Peyer's patch (tissue), 4 donors: ENCODE results near the gene KPNA5. TPM values are rescaled to one million over a fixed set of nuclear protein-coding genes. Genes with fewer than 3 reads are reported as not detected.

Experiments
- DNase-seq, 3 donors: peaks; one replicate each; pipeline ENCODE4 v3.0.0-alpha.2; 2017 to 2019
- H3K27ac ChIP-seq, 4 donors: fragments of 200-600 bp; sonication (generic); one replicate each; pipeline ENCODE4 v1.5.1; 2016 to 2019
- H3K27me3 ChIP-seq, 2 donors: fragments of 200-600 bp; sonication (generic); one replicate each; pipeline ENCODE4 v1.5.1; 2019
- H3K36me3 ChIP-seq, 3 donors: fragments of 200-600 bp; sonication (generic); one replicate each; pipeline ENCODE4 v1.5.1; 2016 to 2019
- H3K4me1 ChIP-seq, 4 donors: fragments of 200-600 bp; sonication (generic); one replicate each; pipeline ENCODE4 v1.5.1; 2016 to 2019
- H3K4me3 ChIP-seq, 4 donors: fragments of 200-600 bp; sonication (generic); 1 replicate in 3 of 4; 2 replicates in 1 of 4; pipeline ENCODE4 v1.5.1; 2016 to 2019; ENCODE audit warnings: mild to moderate bottlenecking in 1 of 4
- H3K9me3 ChIP-seq, 4 donors: fragments of 200-600 bp; sonication (generic); one replicate each; pipeline ENCODE4 v1.5.1; 2016 to 2019; ENCODE audit warnings: mild to moderate bottlenecking in 1 of 4
- POLR2A ChIP-seq, 2 donors: fragments of 450-650 bp; IDR thresholded peaks; one replicate each; pipeline ENCODE4 v1.5.1; 2017; ENCODE audit warnings: antibody characterized with exemption in 2 of 2, mild to moderate bottlenecking in 2 of 2, moderate library complexity in 2 of 2
- total RNA-seq, 4 donors: library from RNA; depleted of rRNA; stranded (reverse); fragments of >200 nt; gene quantifications; one replicate each; pipeline ENCODE4 v1.1.0, GENCODE V29; 2016
- TF ChIP-seq, protein P1 (sequence below), 6 experiments: fragments of 450-650 bp in 4 of 6; fragments of 200-600 bp in 2 of 6; sonication (generic) in 1 of 6; IDR thresholded peaks; one replicate each; pipeline ENCODE4 v1.5.1; 2017 to 2019; ENCODE audit warnings: antibody characterized with exemption in 6 of 6, mild to moderate bottlenecking in 3 of 6, moderate library complexity in 1 of 6

The KPNA5 gene
- total RNA-seq, 4 donors from 2014 or later, result 2.8 to 15.7 (median 3.2) TPM

DNA sequence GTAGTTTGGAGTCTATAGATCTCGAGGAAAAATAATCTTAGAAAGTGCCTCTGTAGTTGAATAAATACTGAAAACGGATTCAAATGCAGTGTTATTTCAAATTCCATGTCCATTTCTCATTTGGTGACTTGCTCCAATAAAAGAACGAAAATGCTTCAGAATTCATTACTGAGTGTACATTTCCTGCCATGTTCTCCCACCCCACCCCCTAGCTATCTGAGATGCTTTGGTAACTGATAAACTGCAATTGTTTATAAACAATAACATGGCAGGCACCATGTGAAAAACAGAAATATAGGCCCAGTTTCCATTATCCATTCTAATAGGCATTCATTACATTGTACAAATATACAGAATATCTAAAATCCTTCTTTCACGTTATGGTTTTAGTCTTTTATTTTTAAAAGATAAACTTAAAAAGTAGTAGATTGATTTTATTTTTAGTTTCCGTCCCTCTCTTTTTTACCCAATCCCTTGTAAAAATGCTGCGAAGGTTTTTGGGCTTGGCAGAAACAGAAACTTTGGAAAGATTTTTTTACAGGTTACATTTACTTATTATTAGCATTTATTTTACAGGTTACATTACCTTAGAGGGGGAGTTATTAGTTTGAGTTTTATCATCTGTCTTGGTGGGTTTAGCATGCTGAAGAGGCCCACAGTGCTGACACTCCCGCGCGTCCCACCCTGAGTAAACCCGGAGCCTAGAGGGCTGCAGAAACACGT, 83.1 kb downstream of the KPNA5 start:
- Histone ChIP-seq H3K27me3 (peaks cover 0 to 8% of the 10 kb centered on the region in 2 donors), H3K4me1 (peaks cover 0 to 9% (median 3%) of the 10 kb centered on the region in 4 donors), H3K36me3 (no peaks in the 10 kb centered on the region), H3K27ac (no peak overlapping the region), H3K4me3 (peak overlapping the region in 1 of 4 donors; percentile 48), H3K9me3 (no peaks in the 10 kb centered on the region)
- no peak for DNase-seq
- no peak for TF ChIP-seq POLR2A (IDR thresholded peaks at IDR 0.05)
- TF ChIP-seq, protein P1, sequence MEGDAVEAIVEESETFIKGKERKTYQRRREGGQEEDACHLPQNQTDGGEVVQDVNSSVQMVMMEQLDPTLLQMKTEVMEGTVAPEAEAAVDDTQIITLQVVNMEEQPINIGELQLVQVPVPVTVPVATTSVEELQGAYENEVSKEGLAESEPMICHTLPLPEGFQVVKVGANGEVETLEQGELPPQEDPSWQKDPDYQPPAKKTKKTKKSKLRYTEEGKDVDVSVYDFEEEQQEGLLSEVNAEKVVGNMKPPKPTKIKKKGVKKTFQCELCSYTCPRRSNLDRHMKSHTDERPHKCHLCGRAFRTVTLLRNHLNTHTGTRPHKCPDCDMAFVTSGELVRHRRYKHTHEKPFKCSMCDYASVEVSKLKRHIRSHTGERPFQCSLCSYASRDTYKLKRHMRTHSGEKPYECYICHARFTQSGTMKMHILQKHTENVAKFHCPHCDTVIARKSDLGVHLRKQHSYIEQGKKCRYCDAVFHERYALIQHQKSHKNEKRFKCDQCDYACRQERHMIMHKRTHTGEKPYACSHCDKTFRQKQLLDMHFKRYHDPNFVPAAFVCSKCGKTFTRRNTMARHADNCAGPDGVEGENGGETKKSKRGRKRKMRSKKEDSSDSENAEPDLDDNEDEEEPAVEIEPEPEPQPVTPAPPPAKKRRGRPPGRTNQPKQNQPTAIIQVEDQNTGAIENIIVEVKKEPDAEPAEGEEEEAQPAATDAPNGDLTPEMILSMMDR (IDR thresholded peaks at IDR 0.05), result no peak

DNA sequence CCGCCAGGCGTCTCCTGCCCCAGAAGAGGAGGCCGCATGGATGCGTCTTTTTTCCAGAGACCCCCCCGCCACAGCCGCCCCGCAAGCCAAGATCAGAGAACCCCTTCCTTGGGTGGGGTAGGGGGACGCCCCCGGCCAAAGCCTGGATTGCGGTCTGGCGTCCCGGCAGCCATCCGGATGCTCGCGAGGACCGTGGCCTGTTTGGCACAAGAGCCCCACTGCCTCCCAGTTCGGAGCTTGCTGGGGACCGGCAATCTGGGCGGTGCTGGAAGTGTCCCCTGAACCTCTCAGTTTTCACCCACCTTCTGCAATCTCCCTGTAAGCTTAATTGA, 83.6 kb downstream of the KPNA5 start:
- H3K36me3 ChIP-seq, result no peaks in the 10 kb centered on the region
- no peak overlapping the region for H3K27ac ChIP-seq
- TF ChIP-seq, protein P1 (IDR thresholded peaks at IDR 0.05), result no peak
- TF ChIP-seq POLR2A (IDR thresholded peaks at IDR 0.05), result no peak
- peaks cover 0 to 9% (median 3%) of the 10 kb centered on the region in 4 donors for H3K4me1 ChIP-seq
- H3K27me3 ChIP-seq, result peaks cover 0 to 8% of the 10 kb centered on the region in 2 donors
- H3K9me3 ChIP-seq, result no peaks in the 10 kb centered on the region
- DNase-seq, result no peak
- H3K4me3 ChIP-seq, result peak overlapping the region in 2 of 4 donors; percentile 48 to 51

DNA sequence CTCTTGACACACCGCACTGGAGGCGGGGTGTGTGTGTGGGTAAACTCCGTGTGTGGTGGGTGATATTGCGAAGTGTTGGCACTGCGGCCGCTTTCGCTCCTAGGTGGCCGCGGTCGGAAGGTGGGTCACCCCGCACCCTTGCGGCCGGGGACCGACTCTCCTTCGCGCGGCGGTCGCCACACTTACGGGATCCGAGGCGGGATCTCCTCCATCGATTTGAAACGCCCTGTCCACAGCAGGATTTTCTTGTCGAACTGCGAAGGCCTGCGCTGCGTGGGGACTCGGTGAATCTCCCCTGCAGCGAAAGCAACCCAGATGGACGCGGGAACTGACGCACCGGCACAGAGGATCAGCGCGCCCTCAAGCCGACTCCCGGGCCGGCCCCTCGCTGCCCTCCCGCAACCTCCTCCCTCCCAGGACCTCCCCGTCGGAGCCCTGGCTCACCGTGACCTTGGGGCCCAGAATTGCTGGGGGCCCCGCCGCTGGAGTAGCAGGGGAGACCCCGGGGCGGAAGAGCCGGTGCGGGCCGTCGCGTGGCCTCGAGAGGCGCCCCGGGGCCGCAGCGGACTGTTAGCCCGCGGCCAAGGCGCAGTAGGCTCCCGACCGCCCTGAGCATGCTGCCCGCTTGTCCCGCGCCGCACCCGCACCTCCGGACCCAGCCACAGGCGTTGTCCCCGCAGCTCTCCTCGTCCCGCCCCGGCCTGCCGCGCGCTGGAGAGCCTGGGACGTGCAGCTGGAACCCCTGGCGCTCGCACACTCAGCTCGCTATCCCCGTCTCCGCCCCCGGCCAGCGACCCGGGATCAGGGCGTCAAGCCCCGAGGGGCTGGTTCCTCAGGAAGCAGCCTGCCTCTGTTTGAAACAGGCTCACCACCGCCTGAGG, 84.2 kb downstream of the KPNA5 start, which contains the start of gene FAM162B:
Gene FAM162B, minus strand, starts transcription at position 759 of the 881 bp plus-strand sequence. Its CDS starts 143 bp downstream, at position 616.
- Histone ChIP-seq H3K4me1 (peaks cover 0 to 9% (median 3%) of the 10 kb centered on the region in 4 donors), H3K27ac (no peak within 1 kb of the TSS), H3K36me3 (no peaks in the 10 kb centered on the region), H3K27me3 (peaks cover 0 to 8% of the 10 kb centered on the region in 2 donors), H3K4me3 (peak within 1 kb of the TSS; percentile 24 to 51 (median 38)), H3K9me3 (no peaks in the 10 kb centered on the region)
- TF ChIP-seq, protein P1 (IDR thresholded peaks at IDR 0.05), result no peak
- DNase-seq, result no peak

DNA sequence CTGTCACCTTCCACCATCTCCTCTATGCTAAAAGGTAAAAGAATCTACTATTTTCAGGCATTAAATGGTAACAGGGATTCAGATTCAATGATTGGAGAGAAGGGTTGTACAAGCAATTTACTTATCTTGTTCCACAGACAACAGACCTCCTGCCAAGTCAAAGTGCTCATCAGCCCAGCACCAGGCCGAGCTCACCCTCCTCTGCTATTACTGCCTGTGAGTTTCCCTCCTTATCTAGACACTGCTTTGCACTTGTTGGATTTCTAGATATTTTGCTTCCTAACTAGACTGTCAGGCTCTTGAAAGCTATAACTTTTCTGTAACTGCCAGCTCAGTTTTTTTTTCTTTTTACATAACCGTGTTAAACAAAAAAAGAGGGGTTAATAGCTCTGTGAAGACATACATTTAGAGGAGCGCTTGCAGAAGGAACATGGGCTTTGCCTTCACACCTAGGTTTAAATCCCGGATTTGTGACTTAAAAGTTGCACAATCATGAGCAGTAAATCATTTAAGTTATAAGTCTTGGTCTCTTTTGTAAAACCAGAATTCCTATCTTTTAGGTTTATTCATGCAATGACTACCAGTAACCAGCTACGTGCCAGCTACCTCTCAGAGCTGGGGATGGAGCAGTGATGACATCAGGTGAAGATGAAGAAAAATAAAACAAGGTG, 85.6 kb downstream of the KPNA5 start:
- TF ChIP-seq, protein P1 (IDR thresholded peaks at IDR 0.05), result no peak
- TF ChIP-seq POLR2A (IDR thresholded peaks at IDR 0.05), result no peak
- DNase-seq, result no peak
- H3K27ac ChIP-seq, result no peak overlapping the region
- H3K27me3 ChIP-seq, result peaks cover 0 to 8% of the 10 kb centered on the region in 2 donors
- no peaks in the 10 kb centered on the region for H3K36me3 ChIP-seq
- peaks cover 0 to 9% (median 3%) of the 10 kb centered on the region in 4 donors for H3K4me1 ChIP-seq
- no peaks in the 10 kb centered on the region for H3K9me3 ChIP-seq
- H3K4me3 ChIP-seq, result no peak overlapping the region

DNA sequence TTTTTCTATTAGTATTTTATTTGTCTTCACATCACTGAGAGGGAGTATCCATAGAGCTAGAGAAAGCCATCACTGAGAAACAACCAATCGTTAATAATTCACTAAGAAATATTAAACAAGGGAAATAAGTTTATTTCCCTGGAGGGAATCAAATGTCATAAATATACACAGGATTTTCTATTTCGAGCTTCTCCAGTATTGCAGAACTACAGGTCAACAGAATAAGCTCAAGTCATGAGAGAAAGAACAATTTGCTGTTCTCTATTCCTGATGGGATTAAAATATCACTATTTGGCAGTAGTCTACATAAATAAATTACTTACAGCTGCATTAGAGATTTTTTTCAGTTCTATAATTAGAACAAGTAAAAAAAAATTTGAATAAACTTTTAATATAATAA, 86.7 kb downstream of the KPNA5 start:
- Histone ChIP-seq H3K27ac (no peak overlapping the region), H3K4me1 (peaks cover 0 to 9% (median 3%) of the 10 kb centered on the region in 4 donors), H3K4me3 (no peak overlapping the region), H3K36me3 (no peaks in the 10 kb centered on the region), H3K9me3 (no peaks in the 10 kb centered on the region), H3K27me3 (peaks cover 0 to 8% of the 10 kb centered on the region in 2 donors)
- DNase-seq, result no peak
- TF ChIP-seq, protein P1 (IDR thresholded peaks at IDR 0.05), result no peak
- TF ChIP-seq POLR2A (IDR thresholded peaks at IDR 0.05), result no peak
